ENCODE data around the gene EMCN.

DNA sequence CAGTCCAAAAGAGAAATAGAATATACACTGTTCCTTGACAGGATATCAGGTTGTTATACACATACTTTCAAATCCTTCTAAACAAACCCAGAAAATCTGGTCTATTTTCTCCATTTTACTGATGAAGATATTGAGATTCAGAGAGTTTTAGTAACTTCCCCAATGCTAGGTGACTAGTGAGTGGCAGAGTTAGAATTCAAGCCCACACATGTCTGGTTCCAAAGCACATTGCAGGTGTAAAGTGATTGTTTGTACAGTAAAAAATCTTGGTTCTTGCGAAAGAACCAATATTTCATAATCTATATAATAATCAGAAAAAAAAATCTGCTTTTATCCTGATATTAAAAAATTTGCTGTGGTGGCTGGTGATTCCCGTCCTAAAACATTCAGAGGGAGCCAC lies 39.5 kb upstream of the EMCN start:
- no peak for TF ChIP-seq EZH2 (IDR thresholded peaks at IDR 0.05)
- TF ChIP-seq, protein P1, sequence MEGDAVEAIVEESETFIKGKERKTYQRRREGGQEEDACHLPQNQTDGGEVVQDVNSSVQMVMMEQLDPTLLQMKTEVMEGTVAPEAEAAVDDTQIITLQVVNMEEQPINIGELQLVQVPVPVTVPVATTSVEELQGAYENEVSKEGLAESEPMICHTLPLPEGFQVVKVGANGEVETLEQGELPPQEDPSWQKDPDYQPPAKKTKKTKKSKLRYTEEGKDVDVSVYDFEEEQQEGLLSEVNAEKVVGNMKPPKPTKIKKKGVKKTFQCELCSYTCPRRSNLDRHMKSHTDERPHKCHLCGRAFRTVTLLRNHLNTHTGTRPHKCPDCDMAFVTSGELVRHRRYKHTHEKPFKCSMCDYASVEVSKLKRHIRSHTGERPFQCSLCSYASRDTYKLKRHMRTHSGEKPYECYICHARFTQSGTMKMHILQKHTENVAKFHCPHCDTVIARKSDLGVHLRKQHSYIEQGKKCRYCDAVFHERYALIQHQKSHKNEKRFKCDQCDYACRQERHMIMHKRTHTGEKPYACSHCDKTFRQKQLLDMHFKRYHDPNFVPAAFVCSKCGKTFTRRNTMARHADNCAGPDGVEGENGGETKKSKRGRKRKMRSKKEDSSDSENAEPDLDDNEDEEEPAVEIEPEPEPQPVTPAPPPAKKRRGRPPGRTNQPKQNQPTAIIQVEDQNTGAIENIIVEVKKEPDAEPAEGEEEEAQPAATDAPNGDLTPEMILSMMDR (IDR thresholded peaks at IDR 0.05), result no peak

Data from neural progenitor cell (in vitro differentiated cells).